CD4-positive, alpha-beta T cell treated with Interleukin-6 for 4 hours (primary cell): ENCODE data around the gene RALGAPB.
"Not testable (repeated sequence)": the region's sequence is repeated elsewhere in the genome, so short reads cannot be mapped to it uniquely, and the experiment has no call there.

Experiments used
- DNase-seq: peaks from one replicate; pipeline ENCODE4 v3.0.0-alpha.2; 2020; ENCODE audit warnings: mixed read lengths

RALGAPB gene

DNA sequence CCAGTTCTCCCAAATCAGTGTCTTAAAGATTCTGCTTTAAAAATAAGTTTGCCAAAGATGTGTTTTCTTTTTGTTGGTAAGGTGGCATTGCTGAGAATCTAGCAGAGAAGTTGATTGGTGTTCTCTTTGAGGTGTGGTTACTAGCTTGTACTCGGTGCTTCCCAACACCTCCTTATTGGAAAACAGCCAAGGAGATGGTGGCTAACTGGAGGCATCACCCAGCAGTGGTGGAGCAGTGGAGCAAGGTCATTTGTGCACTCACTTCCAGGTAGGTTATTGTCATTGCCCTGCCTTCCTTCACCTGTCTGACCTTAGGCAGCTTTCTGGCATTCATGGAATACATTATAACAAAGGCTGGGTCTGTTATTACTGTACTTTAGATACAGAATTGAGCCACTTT lies 26.7 kb downstream of the RALGAPB start:
- no peak for DNase-seq

DNA sequence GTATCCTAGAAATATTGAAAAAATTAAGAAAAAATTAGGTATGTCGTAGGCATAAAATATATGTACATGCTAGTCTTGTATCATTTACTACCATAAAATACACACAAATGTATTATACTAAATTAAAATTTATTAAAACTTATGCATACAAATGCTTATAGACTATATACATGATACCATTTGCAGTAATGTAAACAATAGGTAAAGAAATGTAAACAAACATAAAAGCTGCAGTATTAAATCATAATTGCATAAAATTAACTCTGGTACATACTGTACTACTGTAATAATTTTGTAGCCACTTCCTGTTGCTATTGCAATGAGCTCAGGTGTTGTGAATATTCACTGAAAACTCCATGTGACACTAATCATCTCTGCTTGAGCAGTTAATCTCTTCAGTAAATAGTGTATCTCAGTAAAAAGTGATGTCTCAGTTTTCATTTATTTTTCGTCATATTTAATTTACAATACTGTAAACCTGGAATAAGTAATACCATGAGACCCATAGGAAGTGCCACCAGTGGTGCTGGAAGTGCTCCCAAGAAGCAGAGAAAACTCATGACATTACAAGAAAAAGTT lies 29.3 kb downstream of the RALGAPB start:
- DNase-seq = no peak

DNA sequence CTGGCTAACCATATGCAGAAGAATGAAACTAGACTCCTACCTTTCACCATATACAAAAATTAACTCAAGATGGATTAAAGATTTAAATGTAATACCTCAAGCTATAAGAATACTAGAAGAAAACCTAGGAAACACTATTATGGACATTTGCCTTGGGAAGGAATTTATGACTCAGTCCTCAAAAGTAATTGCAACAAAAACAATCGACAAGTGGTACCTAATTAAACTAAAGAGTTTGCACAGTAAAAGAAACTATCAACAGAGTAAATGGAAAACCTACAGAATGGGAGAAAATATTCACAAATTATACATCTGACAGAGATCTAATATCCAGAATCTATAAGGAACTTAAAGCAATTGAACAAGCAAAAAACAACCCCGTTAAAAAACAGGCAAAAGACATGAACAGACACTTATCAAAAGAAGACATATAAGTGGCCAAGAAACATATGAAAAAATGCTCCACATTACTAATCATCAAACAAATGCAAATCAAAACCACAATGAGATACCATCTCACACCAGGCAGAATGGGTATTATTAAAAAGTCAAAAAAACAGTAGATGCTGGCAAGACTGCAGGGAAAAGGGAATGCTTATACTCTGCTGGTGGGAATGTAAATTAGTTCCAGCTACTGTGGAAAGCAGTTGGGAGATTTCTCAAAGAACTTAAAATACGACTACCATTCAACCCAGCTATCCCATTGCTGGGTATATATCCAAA lies 31.9 kb downstream of the RALGAPB start:
- no peak for DNase-seq

DNA sequence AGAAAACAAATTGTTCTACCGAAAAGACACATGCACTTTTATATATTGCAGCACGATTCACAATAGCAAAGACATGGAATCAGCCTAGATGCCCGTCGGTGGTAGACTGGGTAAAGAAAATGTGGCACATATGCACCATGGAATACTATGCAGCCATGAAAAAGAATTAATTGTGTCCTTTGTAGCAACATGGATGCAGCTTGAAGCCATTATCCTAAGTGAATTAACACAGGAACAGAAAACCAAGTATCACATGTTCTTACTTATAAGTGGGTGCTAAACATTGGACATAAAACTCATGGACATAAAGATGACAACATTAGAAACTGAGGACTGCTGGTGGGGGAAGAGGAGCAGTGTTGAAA lies 32.4 kb downstream of the RALGAPB start:
- DNase-seq = no peak

DNA sequence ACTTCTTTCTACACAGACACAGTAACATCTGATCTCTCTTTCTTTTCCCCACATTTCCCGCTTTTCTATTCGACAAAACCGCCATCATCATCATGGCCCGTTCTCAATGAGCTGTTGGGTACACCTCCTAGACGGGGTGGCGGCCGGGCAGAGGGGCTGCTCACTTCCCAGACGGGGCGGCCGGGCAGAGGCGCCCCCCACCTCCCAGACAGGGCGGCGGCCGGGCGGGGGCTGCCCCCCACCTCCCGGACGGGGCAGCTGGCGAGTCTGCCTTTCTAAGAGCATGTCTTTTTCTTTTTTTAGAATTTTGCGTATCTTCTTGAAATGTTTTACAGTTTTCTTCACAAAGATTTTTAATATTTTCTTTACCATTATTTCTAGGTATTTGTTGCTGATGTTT lies 39.1 kb downstream of the RALGAPB start:
- DNase-seq = not testable (repeated sequence)

DNA sequence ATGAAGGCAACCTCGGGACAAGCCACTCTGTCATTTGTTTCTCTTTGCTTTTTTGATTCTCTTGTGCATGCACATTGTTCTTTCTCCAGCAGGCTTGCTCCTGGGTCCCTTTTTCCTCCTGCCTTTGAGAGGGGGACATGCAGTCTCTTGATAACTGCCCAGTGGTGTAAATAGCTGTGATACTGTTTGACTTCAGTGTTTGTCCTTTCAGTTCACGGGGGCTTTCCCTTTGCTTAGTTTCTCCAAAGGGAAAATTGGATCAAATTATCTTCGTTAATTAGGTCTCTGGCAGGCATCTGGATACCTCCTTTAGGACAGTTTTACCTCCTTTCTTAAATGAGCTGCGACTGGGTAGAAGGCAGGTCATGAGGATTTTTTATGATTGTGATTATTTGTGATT lies 41.5 kb downstream of the RALGAPB start:
- DNase-seq = no peak

DNA sequence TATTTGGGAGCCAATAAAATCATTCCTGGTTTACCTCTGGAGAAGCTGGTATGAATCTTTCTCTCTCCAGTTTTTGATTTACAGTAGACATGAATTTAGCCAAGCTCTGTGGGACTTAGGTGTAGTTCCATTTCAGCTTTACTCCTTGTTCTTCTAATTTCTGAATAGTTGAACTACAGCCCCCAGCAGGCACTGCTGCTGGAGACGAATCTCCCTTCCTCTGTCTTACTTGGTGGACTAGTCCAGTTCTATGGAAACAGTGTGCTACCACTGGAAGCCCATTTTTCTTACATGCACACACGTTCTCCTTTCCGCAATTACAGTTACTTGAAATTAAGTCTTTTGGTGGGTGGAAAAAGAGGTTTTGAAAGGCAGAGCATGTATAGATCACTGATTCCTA lies 42.3 kb downstream of the RALGAPB start:
- no peak for DNase-seq

DNA sequence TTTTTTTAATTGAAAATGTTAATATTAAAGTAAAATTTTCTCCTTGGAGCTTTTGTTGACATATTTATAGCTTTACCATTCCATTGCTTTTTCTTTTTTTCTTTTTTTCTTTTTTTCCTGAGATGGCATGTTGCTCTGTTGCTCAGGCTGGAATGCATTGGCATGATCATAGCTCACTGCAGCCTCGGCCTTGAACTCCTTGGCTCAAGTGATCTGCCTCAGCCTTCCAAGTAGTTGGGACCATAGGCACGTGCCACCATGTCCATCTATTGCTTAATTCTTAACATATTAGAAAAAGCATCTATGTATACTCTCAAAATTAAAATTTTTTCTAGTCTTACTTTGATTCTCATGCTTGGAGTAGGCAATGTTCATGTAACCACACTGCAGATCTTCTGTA lies 43.0 kb downstream of the RALGAPB start:
- no peak for DNase-seq

DNA sequence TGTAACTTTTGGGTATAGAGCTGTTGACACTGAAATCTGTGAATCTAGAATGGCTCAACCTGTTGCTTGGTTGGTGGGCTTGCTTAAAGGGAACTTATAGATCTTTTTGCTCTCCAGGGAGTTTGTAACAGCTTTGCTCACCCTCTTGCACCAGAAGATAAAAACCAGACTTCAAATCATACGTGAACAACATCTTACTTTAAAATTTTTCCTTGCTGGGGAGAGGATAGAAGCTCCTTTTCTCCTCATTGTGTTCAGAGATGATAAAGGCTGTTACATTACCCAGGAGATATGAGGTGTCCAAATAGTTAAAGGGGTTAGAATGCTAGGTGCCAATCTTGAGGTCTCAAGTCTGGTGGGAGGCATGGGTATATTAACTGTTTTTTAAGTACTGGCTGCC lies 46.8 kb downstream of the RALGAPB start:
- no peak for DNase-seq

DNA sequence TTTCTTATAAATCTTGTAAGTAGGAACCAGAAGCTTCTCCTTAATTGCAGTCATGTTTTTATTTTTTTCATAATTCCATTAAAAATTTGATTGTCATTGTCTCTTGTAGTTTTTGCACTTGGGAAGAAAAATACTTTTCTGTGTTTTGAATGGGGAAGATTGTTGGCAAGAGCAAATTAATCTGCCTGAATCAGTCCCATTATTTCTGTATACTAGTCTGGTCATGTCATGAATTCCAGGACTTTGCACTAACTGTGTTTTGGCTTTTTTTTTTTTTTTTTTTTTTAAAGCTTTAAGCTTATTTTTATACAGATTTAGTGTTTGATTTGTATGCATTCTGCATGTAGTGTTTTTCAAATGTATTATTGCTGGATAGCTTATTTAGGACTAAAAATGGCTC lies 47.6 kb downstream of the RALGAPB start:
- no peak for DNase-seq

DNA sequence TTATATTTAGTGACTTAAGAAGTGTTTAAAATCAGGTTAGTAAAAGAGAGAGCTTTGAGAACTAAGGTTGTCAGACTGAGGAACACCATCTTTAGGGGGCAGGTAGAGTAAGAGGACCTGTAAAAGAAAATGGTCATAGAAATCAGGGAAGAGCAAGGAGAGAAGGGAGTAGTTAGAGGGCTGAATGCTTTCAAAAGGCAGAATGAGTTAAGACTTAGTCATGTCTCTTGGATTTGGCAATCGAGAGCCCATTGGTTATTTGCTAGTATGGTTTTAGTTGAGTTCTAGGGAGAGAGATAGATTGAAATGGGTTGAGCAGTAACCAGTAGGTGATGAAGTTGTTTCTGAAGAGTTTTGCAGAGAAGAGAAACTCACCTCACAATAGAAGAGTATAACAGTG lies 51.1 kb downstream of the RALGAPB start:
- no peak for DNase-seq

DNA sequence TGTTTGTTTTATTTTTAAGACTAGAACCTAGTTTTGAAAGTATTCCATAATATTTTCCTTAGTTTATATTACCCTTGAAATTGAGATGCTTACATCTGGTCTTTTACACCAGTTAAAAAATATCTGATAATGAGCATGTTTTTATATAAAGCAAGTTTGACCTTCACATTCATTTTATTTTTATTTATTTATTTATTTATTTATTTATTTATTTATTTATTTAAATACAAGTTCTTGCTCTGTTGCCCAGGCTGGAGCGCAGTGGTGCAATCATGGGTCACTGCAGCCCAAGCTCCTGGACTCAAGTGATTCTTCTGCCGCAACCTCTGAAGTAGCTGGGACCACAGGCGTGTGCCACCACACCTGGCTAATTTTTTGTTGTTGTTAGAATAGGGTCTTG lies 55.5 kb downstream of the RALGAPB start:
- no peak for DNase-seq

DNA sequence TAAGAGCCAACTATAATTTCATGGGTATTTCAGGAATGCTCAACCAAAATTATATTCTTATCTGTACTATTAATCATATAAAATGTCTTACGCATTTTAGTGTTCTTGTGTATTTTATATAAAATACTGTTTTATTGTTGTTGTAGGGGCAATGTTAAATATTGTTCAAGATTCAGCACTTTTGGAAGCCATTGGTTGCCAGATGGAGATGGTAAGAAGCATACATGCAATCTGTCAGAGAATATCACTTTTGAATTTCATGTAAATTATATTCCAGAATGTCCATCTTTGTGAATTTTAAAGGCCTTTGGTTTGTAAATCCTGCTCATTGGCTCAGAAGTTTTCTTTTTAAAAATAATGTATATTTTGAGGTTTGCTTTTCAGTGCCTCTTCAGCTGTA lies 58.4 kb downstream of the RALGAPB start:
- DNase-seq = no peak

DNA sequence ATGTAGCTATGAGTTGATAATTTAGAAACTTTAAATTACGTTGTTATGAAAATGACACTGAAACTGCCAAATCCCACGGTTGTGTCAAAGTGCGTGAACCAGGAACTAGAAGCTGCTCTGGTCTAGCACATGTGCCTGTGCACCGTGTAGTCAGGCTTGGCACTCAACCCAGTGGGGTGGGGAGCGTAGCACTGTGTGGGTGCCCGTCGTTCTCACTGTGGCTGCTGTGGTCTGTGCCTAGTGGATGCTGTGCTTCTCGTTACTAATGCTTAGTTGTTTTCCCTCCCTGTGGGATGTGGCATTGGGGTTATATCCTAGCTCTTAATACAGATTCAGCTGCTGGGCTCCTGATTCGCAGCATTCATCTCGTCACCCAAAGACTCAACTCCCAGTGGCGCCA lies 62.1 kb downstream of the RALGAPB start:
- DNase-seq = no peak

DNA sequence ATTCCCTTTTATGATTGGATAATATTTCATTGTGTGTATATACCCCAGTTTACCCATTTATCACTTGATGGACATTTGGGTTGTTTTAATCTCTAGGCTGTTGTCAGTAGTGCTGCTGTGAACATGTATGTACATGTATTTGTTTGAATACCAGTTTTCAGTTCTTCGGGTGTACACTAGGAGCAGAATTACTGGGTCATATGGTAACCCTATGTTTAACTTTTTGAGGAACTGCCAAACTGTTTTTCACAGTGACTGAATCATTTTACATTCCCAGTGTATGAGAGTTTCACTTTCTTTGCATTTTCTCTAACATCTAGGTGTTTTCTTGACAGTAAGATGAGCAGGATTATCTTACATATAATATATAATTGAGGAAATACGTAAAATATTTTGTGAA lies 63.7 kb downstream of the RALGAPB start:
- DNase-seq = no peak

DNA sequence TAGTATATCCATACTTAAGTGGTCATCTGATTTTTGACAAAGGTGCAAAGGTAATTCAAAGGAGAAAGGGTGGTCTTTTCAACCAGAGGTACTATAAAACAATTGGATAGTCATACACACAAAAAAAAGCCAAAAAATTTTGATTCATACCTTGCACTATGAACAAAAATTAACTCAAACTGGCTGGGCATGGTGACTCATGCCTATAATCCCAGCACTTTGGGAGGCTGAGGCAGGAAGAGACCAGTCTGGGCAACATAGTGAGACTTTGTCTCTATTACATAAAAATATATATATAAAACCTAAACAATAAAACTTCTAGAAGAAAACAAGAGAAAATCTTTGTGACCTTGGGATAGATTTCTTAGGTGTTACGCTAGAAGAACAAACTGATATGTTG lies 64.5 kb downstream of the RALGAPB start:
- DNase-seq = no peak

DNA sequence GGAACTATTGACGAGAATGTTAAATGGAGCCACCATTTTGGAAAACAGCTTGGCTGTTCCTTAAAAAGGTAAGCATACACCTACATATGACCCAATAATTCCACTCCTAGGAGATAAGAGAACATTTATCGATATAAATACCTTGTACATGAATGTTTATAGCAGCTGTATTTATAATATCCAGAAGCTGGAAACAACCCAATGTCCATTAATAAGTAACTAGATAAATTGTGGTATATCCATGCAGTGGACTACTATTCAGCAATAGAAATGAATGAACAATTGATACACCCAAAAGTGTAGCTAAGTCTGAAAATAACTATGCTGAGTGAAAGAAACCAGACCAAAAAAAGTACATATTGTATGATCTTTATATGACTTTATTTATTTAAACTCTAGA lies 66.1 kb downstream of the RALGAPB start:
- no peak for DNase-seq

DNA sequence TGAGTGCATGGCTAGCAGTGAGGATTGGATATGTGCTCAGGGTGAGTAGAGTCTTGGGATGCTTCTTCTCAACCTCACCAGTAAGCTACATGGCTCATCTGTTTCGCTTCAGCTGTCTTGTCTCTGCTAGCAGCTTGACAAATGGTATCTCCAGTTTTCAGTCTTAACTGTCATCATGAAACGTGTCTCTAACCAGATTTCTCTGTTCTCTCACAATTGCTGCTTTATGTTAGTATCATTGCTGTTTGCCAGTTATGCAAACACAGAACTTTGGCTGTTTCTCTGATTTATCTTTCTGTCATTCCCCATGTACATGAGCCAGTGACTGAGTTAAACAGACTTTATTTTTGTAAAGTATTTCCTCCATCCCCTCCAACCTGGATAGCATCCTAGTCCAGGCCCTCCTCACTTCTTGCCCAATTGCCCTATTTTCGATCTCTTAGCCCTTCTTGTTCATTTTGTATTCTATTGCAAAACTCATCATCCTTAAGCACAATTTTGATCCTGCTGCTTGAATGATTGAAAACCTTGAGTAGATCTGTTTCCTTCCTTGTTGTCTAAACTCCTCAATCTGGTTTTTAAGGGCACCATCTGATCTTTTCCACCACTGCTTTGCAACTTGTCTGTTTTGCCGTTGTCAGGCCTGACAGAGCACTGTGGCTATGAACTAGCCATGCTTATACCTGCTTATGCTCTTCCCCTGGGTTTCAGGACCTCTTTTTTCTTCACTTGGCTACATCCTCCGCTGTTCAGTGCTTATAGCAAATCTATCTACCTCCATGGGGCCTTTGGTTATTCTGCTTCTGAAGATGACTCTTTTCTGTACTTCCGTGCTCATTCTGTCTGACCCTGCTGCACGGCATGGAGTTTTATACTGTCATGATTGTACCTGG lies 70.6 kb downstream of the RALGAPB start:
- no peak for DNase-seq

DNA sequence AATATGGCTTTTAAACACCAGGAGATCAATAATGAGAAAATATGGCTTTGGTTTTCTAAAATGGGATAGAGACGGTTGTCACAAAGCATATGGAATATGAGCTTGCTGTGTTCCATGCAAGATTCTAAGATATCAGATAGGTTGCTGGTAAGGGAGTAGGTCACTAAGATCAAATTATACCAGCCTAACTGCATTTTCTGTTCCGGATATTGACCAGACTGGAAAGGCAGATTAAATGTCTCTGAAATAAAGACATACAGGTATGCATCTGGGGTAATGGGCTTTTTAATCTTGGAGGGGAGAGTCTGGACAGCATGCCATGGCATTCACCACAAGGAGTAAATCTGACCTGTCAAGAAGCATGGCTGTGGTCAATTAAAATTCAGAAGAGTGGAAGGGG lies 73.1 kb downstream of the RALGAPB start:
- no peak for DNase-seq

DNA sequence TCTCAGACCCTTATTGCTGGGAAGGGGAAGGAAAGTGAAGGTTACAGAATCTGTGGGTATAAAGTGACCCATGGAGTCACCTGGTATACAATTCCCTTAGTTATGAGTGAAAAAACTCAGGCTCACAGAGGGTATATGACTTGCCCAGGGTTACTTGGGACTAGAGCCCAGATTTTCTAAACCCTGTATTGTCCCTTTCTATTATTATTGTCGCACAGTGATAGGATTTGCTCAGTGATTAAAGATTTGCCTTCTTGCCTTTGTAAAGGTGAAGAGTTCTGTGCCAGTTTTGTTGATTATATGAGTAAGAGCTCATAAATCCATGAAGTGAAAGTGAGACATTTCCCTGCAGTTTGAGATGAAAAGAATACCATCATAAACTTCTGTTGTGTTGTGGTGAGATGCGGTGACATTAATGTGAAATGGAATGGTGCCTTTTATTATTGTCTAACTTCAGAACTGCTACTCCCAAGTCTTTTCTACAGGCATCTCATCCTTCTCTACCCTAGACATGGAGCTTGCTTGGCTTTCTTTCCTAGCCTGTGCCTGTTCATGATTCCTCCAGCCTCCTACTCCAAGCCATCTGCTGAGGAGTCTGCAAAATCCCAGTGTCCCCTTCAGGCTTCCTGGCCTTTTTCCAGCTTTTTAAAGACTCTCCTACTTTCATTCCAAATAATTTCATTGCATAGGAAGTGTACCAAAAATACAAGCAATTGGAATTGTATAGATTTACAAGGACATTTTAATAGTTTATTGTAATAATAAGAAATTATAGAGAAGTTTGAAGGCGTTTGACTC lies 74.8 kb downstream of the RALGAPB start:
- DNase-seq = no peak

DNA sequence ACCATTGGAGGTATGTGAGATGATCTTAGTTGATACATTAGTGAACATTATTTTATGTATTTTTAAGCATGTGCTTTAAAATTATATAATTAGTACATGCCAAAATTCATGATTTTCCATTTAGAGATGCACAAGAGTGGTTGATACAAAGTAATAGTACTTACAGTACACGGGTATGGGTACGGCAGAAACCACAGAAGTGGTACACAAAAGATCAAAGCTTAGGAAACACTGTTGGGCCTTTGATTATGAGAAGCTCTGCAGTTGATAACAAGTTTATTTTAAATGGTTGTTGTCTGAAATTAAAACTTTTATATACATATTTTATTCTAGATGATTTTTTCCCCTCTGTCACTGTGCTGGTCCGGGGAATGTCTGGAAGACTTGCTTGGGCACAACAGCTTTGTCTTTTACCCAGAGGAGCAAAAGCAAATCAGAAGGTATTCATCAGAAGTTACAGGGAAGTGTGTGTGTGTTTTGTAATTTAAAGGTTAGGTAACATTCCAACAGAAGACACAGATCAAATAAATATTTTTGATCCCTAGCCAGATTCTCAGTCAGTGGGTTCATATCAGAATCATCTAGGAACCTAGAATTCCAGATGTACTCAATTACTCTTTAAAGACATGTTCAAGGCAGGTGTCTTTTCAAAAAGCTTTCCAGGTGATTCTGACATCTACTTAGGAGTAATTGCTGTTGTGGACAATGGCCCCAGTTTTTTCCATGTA lies 75.9 kb downstream of the RALGAPB start:
- DNase-seq = no peak

DNA sequence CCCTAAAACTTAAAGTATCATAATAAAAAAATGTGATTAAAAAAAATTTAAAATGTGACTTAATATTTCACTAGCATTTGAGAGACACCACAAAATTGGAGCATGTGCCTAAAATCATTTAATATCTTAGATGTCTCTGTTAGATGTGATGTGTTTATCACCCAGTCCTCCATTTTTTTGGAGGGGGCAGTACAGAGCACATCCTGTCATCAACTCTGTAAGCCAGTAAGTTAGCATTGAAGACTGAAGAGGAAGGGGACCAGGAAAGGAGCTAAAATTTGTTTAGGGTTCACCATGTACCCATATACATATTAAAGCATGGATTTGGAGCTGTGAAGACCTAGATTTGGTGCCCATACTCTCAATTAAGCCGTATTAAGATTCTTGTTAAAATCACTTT lies 77.6 kb downstream of the RALGAPB start:
- DNase-seq = no peak
